Astrocyte (in vitro differentiated cells and primary cell): ENCODE measurements around the gene DMKN. TPM values are rescaled to one million over a fixed set of nuclear protein-coding genes. Genes with fewer than 3 reads are reported as not detected.

ENCODE experiments used
- DNase-seq: peaks from one replicate; pipeline ENCODE4 v3.0.0-alpha.2; 2010; ENCODE audit warnings: low read depth
- FAIRE-seq: peaks from 2 replicates; lab custom pipeline; 2011; peaks lifted over from hg19 to GRCh38; lab: Jason Lieb, UNC
- H2AFZ ChIP-seq: 2 replicates; pipeline ENCODE4 v1.6.0; 2012; ENCODE audit warnings: low read depth, low read length, inconsistent platforms
- H3K27ac ChIP-seq: 2 replicates; pipeline ENCODE4 v1.5.1; 2011; ENCODE audit warnings: low read depth, low read length, inconsistent platforms
- H3K27me3 ChIP-seq: 2 replicates; pipeline ENCODE4 v1.6.0; 2011; ENCODE audit warnings: low read length, inconsistent platforms; ENCODE audit not compliant: insufficient read depth
- H3K36me3 ChIP-seq: 2 replicates; pipeline ENCODE4 v1.5.1; 2011; ENCODE audit warnings: low read length, inconsistent platforms; ENCODE audit not compliant: insufficient read depth
- H3K4me1 ChIP-seq: 2 replicates; pipeline ENCODE4 v1.5.1; 2011; ENCODE audit warnings: low read length, inconsistent platforms; ENCODE audit not compliant: insufficient read depth
- H3K4me2 ChIP-seq: 2 replicates; pipeline ENCODE4 v1.6.0; 2012; ENCODE audit warnings: low read length, inconsistent platforms
- H3K4me3 ChIP-seq: 2 replicates; pipeline ENCODE4 v1.5.1; 2011; ENCODE audit warnings: low read depth, mild to moderate bottlenecking, low read length, inconsistent platforms; ENCODE audit not compliant: insufficient read depth
- H3K79me2 ChIP-seq: 2 replicates; pipeline ENCODE4 v1.6.0; 2012; ENCODE audit warnings: mild to moderate bottlenecking, low read length, inconsistent platforms; ENCODE audit not compliant: insufficient read depth
- H3K9ac ChIP-seq: 2 replicates; pipeline ENCODE4 v1.6.0; 2012; ENCODE audit warnings: mild to moderate bottlenecking, low read length, inconsistent platforms
- H3K9me3 ChIP-seq: 2 replicates; pipeline ENCODE4 v1.5.1; 2012; ENCODE audit warnings: low read depth, mild to moderate bottlenecking, low read length, inconsistent platforms; ENCODE audit not compliant: insufficient read depth
- H4K20me1 ChIP-seq: 2 replicates; pipeline ENCODE4 v1.6.0; 2012; ENCODE audit warnings: low read length, inconsistent platforms; ENCODE audit not compliant: insufficient read depth
- H3K27ac Mint-ChIP-seq: one replicate; pipeline ENCODE4 v1.8.0; 2021; ENCODE audit warnings: mild to moderate bottlenecking, mixed read lengths; ENCODE audit not compliant: unreplicated experiment
- H3K27me3 Mint-ChIP-seq: one replicate; pipeline ENCODE4 v1.8.0; 2021; ENCODE audit warnings: low read depth, mixed read lengths; ENCODE audit not compliant: unreplicated experiment
- H3K36me3 Mint-ChIP-seq: one replicate; pipeline ENCODE4 v1.8.0; 2021; ENCODE audit warnings: low read depth, mixed read lengths; ENCODE audit not compliant: unreplicated experiment
- H3K4me1 Mint-ChIP-seq: one replicate; pipeline ENCODE4 v1.8.0; 2021; ENCODE audit warnings: low read depth, mixed read lengths; ENCODE audit not compliant: unreplicated experiment
- H3K4me3 Mint-ChIP-seq: one replicate; pipeline ENCODE4 v1.8.0; 2021; ENCODE audit warnings: mild to moderate bottlenecking, moderate library complexity, mixed read lengths; ENCODE audit not compliant: unreplicated experiment
- H3K9me3 Mint-ChIP-seq: one replicate; pipeline ENCODE4 v1.8.0; 2021; ENCODE audit warnings: mild to moderate bottlenecking, mixed read lengths; ENCODE audit not compliant: unreplicated experiment
- EZH2 ChIP-seq: IDR thresholded peaks from 2 replicates; pipeline ENCODE4 v1.6.1; 2012; ENCODE audit warnings: mild to moderate bottlenecking, low read length, inconsistent platforms; ENCODE audit not compliant: insufficient read depth
- total RNA-seq: library from RNA; stranded (reverse); gene quantifications from 2 replicates; pipeline ENCODE4 v1.2.1, GENCODE V29; 2021
- TF ChIP-seq, protein P1 (sequence below): IDR thresholded peaks from 2 replicates; pipeline ENCODE4 v1.5.1; 2011; ENCODE audit warnings: low read depth, mild to moderate bottlenecking, inconsistent platforms, low read length, moderate library complexity; ENCODE audit not compliant: insufficient read depth

The DMKN gene
- total RNA-seq, 1 donor from 2014 or later = 56.9 TPM

GRCh38 chr19:35508129-35508528 lies 5.3 kb downstream of the DMKN start:
- TF ChIP-seq EZH2 = no peak
- TF ChIP-seq, protein P1, sequence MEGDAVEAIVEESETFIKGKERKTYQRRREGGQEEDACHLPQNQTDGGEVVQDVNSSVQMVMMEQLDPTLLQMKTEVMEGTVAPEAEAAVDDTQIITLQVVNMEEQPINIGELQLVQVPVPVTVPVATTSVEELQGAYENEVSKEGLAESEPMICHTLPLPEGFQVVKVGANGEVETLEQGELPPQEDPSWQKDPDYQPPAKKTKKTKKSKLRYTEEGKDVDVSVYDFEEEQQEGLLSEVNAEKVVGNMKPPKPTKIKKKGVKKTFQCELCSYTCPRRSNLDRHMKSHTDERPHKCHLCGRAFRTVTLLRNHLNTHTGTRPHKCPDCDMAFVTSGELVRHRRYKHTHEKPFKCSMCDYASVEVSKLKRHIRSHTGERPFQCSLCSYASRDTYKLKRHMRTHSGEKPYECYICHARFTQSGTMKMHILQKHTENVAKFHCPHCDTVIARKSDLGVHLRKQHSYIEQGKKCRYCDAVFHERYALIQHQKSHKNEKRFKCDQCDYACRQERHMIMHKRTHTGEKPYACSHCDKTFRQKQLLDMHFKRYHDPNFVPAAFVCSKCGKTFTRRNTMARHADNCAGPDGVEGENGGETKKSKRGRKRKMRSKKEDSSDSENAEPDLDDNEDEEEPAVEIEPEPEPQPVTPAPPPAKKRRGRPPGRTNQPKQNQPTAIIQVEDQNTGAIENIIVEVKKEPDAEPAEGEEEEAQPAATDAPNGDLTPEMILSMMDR = no peak
- H3K27me3 ChIP-seq = peaks cover 58% of the 10 kb centered on the region
- no peak overlapping the region for H3K9ac ChIP-seq
- Mint-ChIP-seq H3K27ac (no peak overlapping the region), H3K36me3 (peaks cover 10% of the 10 kb centered on the region), H3K27me3 (peaks cover 10% of the 10 kb centered on the region), H3K9me3 (no peaks in the 10 kb centered on the region), H3K4me3 (peak overlapping the region; percentile 89), H3K4me1 (peaks cover 6% of the 10 kb centered on the region)
- DNase-seq (no peak), FAIRE-seq (no peak)
- H3K27ac ChIP-seq = no peak overlapping the region
- H3K4me3 ChIP-seq = no peak overlapping the region
- no peaks in the 10 kb centered on the region for H4K20me1 ChIP-seq
- no peak overlapping the region for H3K4me2 ChIP-seq
- no peak overlapping the region for H2AFZ ChIP-seq
- no peaks in the 10 kb centered on the region for H3K79me2 ChIP-seq
- H3K36me3 ChIP-seq = no peaks in the 10 kb centered on the region
- no peaks in the 10 kb centered on the region for H3K4me1 ChIP-seq
- H3K9me3 ChIP-seq = no peaks in the 10 kb centered on the region

DNA sequence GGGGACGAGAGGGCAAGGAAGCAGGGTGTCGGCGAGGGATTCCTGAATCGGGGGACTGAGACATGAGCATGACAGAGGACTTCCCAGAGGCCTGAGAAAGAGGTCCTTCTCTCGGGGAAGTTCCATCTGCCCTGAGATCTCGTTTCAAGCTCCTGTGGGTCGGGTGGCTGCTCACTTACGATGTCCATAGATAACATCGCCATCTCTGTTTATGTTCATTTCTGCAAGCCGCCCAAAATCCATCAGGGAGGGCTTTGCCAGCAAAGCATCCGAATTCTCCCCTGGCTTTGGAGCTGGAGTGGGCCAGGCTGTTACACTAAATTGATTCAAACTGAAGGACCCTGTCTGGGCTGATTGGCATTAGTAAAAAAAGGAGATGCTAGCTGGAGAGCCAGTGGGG lies 5.9 kb downstream of the DMKN start:
- Histone ChIP-seq H3K27me3 (peaks cover 54% of the 10 kb centered on the region), H4K20me1 (no peaks in the 10 kb centered on the region), H3K4me2 (no peak overlapping the region), H3K9me3 (no peaks in the 10 kb centered on the region), H3K4me3 (no peak overlapping the region), H3K36me3 (no peaks in the 10 kb centered on the region), H3K9ac (no peak overlapping the region), H2AFZ (no peak overlapping the region), H3K27ac (no peak overlapping the region), H3K79me2 (no peaks in the 10 kb centered on the region), H3K4me1 (no peaks in the 10 kb centered on the region)
- no peaks in the 10 kb centered on the region for H3K9me3 Mint-ChIP-seq
- peaks cover 12% of the 10 kb centered on the region for H3K36me3 Mint-ChIP-seq
- no peak for FAIRE-seq
- H3K4me3 Mint-ChIP-seq = peak overlapping the region; percentile 8
- no peak overlapping the region for H3K27ac Mint-ChIP-seq
- H3K4me1 Mint-ChIP-seq = peaks cover 6% of the 10 kb centered on the region
- TF ChIP-seq EZH2 = no peak
- TF ChIP-seq, protein P1 = no peak
- DNase-seq = no peak
- H3K27me3 Mint-ChIP-seq = peaks cover 8% of the 10 kb centered on the region

DNA sequence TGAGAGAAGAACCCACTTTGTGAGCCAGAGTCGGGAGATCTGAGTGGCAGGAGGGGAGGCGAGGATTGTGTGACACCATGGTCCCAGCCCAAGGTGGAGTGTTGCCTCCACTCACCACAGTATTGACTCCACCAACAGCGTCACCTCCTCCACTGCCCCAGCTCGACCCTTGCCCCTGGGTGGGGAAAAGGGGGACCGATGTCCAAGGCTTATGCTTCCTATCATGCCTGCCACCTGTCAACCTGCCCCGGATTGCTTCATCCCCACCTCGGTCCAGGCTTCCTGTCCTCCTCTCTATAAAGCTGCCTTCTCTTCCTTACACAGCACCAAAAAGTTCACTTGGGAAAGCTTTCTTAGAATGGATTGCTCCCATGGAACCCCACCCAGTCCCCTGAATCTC lies 7.4 kb downstream of the DMKN start:
- no peak overlapping the region for H3K27ac ChIP-seq
- peaks cover 2% of the 10 kb centered on the region for H3K27me3 Mint-ChIP-seq
- no peak overlapping the region for H3K27ac Mint-ChIP-seq
- peaks cover 12% of the 10 kb centered on the region for H3K36me3 Mint-ChIP-seq
- peaks cover 11% of the 10 kb centered on the region for H3K4me1 Mint-ChIP-seq
- DNase-seq (no peak), FAIRE-seq (no peak)
- H3K9me3 Mint-ChIP-seq = no peaks in the 10 kb centered on the region
- no peaks in the 10 kb centered on the region for H4K20me1 ChIP-seq
- no peak overlapping the region for H3K4me2 ChIP-seq
- H3K9me3 ChIP-seq = no peaks in the 10 kb centered on the region
- no peak overlapping the region for H2AFZ ChIP-seq
- peak overlapping the region; percentile 17 for H3K4me3 Mint-ChIP-seq
- no peaks in the 10 kb centered on the region for H3K4me1 ChIP-seq
- H3K79me2 ChIP-seq = no peaks in the 10 kb centered on the region
- H3K27me3 ChIP-seq = peaks cover 52% of the 10 kb centered on the region
- no peak overlapping the region for H3K9ac ChIP-seq
- no peaks in the 10 kb centered on the region for H3K36me3 ChIP-seq
- no peak overlapping the region for H3K4me3 ChIP-seq
- no peak for TF ChIP-seq EZH2
- TF ChIP-seq, protein P1 = no peak
